GM12878 (cell line): ENCODE measurements around the gene METTL27.

Source experiments
- EZH2 ChIP-seq: IDR thresholded peaks from 2 replicates; pipeline ENCODE4 v1.6.1; 2012; ENCODE audit warnings: low read depth, mild to moderate bottlenecking, control low read depth, inconsistent platforms, low read length, borderline replicate concordance; ENCODE audit not compliant: control insufficient read depth
- FOS ChIP-seq: IDR thresholded peaks from 3 replicates; pipeline ENCODE4 v1.6.1; 2011; ENCODE audit warnings: borderline replicate concordance; ENCODE audit not compliant: insufficient read length; ENCODE audit errors: extremely low read depth
- FOXM1 ChIP-seq: IDR thresholded peaks from 2 replicates; pipeline ENCODE4 v1.6.1; 2012; ENCODE audit warnings: low read depth, mild to moderate bottlenecking, inconsistent platforms, low read length, moderate library complexity
- GABPA ChIP-seq: IDR thresholded peaks from 2 replicates; pipeline ENCODE4 v1.6.1; 2014; ENCODE audit warnings: antibody characterized with exemption, low read depth, mild to moderate bottlenecking, inconsistent platforms
- YY1 ChIP-seq: IDR thresholded peaks from 2 replicates; pipeline ENCODE4 v1.6.1; 2011; ENCODE audit warnings: low read depth, mild to moderate bottlenecking, low read length
- ZZZ3 ChIP-seq: IDR thresholded peaks from 2 replicates; pipeline ENCODE4 v1.6.1; 2011; ENCODE audit warnings: low read depth; ENCODE audit not compliant: control insufficient read depth, insufficient read length
- TF ChIP-seq, protein P1 (sequence below), 3 experiments: IDR thresholded peaks in 2 of 3; conservative IDR thresholded peaks in 1 of 3; 2 replicates each; pipeline ENCODE4 v1.5.1; 2011; ENCODE audit warnings: low read depth in 3 of 3, low read length in 3 of 3, mild to moderate bottlenecking in 3 of 3, control low read depth in 2 of 3, moderate library complexity in 2 of 3, inconsistent platforms in 1 of 3, mixed read lengths in 1 of 3; ENCODE audit not compliant: control insufficient read depth in 2 of 3, insufficient read depth in 1 of 3; ENCODE audit errors: extremely low read depth in 1 of 3

DNA sequence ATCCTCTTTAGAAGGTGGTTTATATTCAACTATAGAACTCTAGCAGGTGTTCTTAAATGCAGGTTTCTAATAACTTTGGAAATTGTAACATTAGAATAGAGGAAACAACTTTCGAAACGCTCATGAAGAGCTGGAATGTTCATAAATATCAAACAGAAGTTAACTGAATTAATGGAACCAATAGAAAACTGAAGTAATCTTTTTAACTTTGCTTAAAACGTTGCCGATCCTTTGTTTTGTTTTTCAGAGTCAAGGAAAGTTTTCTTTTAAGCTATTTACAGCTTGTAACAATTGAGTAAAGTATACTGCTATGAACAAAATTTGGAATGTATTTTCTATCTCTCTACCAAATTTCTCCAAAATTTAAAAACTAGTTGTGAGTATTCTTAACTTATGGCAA is 53.3 kb downstream of the METTL27 start:
- TF ChIP-seq, protein P1, sequence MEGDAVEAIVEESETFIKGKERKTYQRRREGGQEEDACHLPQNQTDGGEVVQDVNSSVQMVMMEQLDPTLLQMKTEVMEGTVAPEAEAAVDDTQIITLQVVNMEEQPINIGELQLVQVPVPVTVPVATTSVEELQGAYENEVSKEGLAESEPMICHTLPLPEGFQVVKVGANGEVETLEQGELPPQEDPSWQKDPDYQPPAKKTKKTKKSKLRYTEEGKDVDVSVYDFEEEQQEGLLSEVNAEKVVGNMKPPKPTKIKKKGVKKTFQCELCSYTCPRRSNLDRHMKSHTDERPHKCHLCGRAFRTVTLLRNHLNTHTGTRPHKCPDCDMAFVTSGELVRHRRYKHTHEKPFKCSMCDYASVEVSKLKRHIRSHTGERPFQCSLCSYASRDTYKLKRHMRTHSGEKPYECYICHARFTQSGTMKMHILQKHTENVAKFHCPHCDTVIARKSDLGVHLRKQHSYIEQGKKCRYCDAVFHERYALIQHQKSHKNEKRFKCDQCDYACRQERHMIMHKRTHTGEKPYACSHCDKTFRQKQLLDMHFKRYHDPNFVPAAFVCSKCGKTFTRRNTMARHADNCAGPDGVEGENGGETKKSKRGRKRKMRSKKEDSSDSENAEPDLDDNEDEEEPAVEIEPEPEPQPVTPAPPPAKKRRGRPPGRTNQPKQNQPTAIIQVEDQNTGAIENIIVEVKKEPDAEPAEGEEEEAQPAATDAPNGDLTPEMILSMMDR (IDR thresholded peaks at IDR 0.05 in 2 of 3, conservative IDR thresholded peaks at IDR 0.05 in 1 of 3; ENCODE audit: control insufficient read depth in 2 of 3, extremely low read depth in 1 of 3, insufficient read depth in 1 of 3, low read depth in 3 of 3, low read length in 3 of 3): no peak
- no peak for TF ChIP-seq FOXM1
- no peak for TF ChIP-seq GABPA
- no peak for TF ChIP-seq EZH2
- no peak for TF ChIP-seq YY1
- TF ChIP-seq FOS: no peak
- no peak for TF ChIP-seq ZZZ3
